HG03520 (cell line): ENCODE data around the gene EIF2D.

ENCODE experiments used
- ATAC-seq: cut with Tn5 transposase; IDR thresholded peaks from one replicate; pipeline ENCODE4 v1.9.1; 2021; ENCODE audit warnings: mild to moderate bottlenecking, moderate library complexity; ENCODE audit not compliant: unreplicated experiment

The EIF2D gene

GRCh38 chr1:206573319-206573718 is 38.9 kb downstream of the EIF2D start:
- no peak for ATAC-seq

GRCh38 chr1:206572835-206573234 is 39.4 kb downstream of the EIF2D start:
- no peak for ATAC-seq

- no peak for ATAC-seq
Observed at GRCh38 chr1:206570529-206570928, 41.7 kb downstream of the EIF2D start.

DNA sequence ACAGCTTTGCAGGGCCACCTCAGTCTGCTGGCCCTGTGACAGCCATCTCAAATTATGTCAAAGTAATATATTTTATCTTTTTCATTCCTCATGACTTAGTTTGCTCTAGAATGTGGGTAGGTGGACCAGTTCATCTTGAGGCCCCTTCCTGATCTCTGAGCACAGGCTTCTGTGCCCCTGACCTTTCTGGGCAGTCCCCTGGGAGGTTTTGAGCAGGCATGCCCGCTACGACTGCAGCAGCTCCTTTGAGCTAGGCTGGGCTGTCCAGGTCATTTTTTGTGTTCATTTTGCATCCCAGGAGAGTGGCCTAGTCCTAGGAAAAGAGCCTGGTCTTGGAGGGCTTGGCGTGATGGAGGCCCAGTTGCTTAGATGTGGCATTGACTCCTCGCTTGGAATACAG is 42.7 kb downstream of the EIF2D start:
- ATAC-seq = no peak

- ATAC-seq = no peak
Observed at GRCh38 chr1:206568779-206569352, 43.4 kb downstream of the EIF2D start.

- ATAC-seq = no peak
Observed at GRCh38 chr1:206568256-206568655, 44.0 kb downstream of the EIF2D start.

GRCh38 chr1:206566999-206567398 is 45.3 kb downstream of the EIF2D start:
- no peak for ATAC-seq

DNA sequence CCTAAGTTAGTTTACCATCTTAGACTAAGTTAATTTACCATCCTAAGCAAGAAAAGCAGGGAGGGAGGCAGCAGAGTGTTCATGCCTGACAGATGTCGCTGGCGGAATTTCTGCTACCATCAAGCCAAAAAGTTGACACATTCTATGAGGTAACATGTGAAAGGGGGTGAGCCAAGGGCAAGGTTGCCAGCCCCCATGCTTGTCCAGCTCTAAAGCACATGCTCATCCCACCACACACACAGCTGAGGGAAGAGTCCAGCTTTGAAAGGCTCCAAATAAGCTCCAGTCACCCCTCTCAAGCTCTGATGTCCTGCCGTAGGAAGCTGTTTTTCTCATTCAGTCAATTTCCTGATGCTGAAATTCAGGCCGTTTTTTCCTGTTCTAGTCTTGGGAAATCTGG is 46.3 kb downstream of the EIF2D start:
- no peak for ATAC-seq

DNA sequence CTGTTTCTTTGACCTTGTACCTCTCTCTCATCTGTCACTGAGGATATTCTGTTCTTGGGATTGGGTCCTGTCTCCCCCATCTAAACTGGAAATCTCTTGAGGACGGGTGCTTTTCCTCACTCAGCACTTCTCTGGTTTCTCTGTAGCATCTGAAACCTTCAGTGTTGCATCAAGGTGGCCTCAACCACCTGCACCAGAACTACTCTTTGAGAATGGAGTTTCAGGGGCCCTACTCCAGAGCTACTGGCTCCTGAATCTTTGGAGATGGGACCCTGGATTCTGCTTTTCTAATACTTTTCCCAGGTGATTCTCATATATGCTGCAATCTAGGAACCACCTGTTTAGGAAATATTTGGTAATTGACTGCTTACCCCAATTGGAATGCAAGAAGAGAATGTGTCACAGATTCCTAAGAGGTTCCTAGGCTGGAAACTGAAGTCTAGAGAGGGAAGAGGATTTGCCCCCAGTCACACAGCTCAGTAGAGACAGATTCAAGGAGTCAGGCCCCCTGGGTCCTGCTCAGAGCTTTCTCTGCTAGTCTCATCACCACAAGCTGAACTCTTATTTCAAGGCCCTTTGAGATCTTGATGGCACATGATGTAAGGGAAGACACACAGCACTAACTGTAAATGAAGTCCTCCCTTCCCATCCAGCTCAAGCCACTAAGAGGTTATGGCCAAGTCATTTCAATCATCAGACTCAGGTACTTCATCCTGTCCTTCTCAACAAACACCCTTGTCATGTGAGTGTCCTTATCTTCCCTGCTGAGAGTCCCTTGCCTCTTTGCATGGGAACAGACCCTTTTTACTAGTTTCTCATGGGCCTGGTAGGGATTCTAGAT is 48.7 kb downstream of the EIF2D start:
- ATAC-seq = peak; percentile 30

GRCh38 chr1:206560007-206560716 is 52.1 kb downstream of the EIF2D start:
- no peak for ATAC-seq

DNA sequence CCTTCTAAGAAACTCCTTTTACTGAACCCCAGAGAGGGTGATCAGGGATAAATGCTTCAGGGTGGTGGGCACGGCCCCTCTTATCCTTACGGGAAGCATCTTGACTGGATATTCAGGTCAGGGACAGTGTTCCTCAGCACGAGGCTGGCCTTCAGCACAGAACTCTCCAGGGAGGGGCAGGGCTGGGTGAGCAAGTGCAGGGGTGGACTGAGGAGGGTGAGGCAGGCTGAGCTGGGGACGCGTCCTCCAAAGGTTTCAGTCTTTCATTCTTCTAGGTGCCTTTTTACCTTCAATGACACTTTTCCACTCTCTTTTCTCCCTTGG is 52.6 kb downstream of the EIF2D start:
- no peak for ATAC-seq

GRCh38 chr1:206558794-206559671 is 53.2 kb downstream of the EIF2D start:
- no peak for ATAC-seq

DNA sequence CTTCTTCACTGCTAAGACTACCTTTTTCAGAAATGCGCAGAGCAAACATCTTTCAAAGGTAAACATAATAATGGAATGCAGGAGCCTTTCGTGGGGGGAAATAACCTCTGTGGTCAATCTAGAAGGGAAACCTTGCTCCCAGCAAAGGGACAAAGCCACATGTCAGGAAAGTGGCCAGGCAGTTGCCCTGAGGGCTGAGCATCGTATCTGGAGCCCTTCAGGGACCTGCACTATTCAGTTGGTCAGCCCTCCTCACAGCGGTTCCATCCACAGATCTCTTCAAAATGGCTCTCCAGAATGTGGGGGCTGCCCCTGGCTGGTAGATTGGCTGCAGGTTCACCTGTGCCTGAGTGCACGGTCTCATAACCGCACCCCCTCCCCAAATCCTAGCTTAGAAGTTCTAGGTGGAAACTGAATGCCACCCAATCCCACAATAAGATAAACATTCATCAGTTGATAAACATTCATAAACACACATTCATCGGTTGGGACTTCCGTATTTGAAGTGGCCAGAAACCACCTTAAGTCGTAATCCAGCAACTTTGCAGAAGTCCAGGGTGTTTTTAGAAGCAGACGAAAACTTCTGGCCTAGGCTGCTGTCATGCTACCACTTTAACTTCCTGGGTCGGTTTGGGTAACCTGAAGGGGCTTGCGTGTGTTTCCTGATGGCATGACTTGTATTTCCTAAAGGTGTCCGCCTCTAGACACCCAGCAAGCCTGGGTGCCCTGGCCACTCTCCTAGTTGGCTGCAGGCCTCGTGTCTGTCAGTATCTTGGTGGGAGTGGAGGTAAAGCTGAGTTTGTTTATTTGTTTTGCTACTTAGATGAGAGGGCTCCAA is 54.4 kb downstream of the EIF2D start:
- no peak for ATAC-seq

DNA sequence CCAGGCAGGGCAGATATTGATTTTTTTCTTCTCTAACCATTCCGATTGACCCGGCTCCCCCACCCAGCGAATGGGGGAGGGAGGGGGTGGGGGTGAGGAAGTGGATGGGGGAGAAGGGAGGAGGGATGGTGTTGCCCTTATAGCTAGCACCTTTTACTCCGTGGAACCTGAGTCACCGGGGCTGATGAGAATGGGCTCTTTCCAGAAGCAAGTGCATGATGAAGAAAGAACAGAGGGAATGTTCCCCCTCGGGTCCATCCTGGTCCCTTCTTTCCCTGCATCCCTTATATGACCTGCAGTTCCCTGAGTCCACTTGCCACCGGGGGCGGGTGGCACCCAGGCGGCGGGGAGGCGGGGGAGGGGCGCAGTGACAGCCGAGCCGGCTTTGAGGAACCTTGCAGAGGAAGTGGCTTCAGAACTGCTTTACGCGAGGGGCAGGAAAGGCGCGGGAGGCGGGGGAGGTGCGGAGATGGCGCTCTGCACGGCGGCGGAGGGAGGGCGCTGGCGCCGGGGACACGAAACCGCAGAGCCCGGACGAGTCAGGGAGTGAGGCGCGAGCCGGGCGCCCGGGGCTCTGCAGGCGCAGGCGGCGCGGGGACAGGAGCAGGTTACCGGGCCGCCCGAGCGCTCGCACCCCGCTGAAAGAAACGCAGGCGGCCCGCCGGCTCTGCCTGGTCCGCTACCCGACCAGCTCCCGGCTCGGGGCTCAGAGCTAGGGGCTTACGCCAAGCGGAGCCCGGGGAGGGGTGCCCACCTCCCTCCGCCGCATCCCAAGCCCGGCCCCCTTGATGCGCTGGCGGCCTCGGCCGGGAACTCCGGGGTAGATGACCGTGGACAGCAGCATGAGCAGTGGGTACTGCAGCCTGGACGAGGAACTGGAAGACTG is 55.3 kb downstream of the EIF2D start:
- ATAC-seq = peak; percentile 38

GRCh38 chr1:206556047-206556749 is 56.1 kb downstream of the EIF2D start:
- ATAC-seq = peak; percentile 39

DNA sequence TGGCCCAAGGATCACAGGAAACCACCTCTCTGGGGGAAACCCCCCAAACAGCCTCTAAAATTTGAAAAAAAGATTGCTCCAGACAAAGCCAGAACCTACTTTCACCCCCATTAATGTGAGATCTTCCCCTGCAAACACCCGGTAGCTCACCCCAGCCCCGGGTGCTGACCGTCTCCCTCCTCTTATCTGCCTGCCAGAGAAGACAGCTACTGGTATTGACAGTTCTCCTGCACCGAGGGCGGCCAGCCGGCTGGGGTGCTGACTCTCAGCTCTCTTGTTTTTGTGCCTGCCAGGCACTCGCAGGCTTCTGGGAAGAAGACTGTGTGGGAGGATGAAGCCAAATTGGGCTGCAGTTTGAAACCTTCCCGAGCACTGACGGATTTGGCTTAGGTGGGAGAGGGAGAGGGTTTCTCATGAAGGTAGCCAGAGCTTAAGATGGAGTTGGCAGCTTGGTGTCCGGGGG is 56.8 kb downstream of the EIF2D start:
- no peak for ATAC-seq

DNA sequence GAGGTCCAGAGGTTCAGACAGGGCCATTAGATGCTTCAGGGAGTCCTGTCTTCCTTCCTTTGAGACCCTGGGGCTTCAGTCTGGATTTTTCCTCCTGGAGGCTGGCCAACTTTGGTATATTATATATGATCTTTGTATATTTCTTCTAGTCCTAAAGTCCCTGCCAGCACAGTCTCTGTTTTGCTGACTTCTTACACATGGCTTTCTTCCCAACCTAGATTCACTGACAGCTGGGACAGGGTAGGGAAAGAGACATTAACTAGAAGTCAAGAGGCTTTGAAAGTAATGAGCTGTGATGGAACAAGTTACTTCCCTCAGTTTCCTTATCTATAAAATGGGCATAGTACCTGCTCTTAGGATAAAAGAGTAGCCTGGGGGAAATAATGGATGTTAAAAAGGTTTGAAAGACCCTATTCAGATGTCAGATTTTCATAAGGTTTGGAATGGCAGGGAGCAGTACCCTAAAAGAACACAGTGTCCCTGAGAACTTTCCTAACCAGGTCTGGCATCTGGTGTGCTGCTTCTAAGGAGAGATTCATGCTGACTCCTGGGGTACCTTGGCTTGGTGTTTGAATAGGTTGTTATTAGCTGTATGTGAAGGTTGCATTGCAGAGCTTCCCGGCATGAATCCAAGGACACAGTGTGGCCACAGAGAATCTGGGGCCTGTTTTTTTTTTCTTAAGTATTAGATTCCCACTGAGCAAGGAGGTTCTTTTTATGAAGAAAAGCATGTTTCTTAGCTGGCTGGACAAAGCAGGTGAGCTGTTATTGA is 57.4 kb downstream of the EIF2D start:
- no peak for ATAC-seq

DNA sequence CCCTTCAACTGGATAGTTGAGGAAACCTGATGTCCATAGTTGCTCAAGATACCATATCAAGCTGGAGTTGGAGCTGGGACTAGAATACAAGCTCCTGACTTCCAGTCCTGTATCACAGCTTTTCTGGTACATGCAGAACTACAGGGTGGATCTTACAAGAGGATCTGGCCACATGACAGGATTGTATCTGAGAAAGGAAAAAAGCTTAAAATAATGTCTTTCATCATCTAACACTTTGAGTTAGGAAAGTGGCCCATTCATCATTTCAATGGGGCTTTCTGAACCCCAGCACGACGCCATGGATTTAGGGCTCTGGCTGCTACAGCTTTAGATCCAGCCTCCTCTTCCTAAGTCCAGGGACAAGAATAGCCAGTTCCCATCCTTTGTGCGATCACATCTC is 58.1 kb downstream of the EIF2D start:
- ATAC-seq = no peak
